Stimulated activated CD4-positive, alpha-beta T cell treated with anti-CD3 and anti-CD28 coated beads, Interleukin-15, amount 100 ng/mL, for 48 hours (primary cell): ENCODE measurements around the gene STAT1.

Experiments used
- DNase-seq, 2 donors: peaks; one replicate each; pipeline ENCODE4 v3.0.0-alpha.2; 2020; ENCODE audit warnings: low read depth in 2 of 2

The STAT1 gene

DNA sequence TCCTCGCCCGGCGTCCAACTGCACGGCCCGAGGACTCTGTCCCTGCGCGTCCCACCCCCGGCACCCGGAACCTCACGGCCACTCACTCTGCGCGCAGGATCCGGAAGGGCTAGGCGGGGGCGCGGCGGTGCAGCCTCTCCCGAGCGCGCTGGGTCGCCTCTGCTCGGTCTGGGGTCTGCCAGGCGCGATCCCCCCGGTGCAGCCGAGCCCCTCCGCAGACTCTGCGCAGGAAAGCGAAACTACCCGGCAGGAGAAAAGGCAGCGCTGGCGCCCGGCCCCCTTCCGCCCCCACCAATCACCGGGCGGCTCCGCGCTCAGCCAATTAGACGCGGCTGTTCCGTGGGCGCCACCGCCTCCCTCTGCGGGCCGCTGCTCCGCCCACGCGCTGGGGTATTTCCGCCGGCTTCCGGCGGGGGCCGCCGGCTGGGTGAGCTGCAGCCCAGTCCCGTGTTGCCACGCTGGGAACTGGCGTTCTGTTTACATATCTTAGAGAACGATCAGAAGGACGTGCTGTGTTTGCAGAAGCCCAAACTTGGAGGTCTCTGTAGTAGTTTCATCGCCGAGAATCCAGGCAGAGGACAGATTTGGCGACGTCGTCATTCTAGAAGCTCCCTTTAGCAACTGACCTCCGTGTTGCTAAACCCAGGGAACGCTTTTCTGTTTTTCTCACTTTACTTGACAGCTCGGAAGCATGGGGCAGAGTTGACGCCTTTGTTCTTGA lies at the start of gene STAT1:
TSS of gene STAT1 (minus strand) at position 240 of the 721 bp plus-strand sequence. CDS start 4,168 bp downstream, outside the sequence.
- peak; percentile 90 to 96 for DNase-seq

DNA sequence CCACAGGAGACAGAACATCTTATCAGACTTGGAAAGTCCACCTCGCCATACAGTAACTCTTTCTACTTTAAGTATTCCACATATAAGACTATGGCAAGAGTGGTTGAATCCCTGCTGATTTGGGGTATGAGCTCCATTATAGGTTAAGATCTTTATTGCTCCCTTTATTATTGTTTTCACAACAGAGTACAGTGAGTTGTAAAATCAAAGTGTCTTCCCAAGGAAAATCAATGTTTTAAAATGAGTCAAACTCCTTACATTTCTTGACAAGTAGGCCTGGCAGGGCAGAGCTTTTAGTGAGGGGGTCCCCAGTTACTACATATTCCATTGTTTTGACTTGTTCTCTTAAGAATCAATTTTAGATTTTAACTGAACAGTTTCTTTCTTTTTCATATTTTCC lies 49.6 kb upstream of the STAT1 start:
- DNase-seq: no peak

DNA sequence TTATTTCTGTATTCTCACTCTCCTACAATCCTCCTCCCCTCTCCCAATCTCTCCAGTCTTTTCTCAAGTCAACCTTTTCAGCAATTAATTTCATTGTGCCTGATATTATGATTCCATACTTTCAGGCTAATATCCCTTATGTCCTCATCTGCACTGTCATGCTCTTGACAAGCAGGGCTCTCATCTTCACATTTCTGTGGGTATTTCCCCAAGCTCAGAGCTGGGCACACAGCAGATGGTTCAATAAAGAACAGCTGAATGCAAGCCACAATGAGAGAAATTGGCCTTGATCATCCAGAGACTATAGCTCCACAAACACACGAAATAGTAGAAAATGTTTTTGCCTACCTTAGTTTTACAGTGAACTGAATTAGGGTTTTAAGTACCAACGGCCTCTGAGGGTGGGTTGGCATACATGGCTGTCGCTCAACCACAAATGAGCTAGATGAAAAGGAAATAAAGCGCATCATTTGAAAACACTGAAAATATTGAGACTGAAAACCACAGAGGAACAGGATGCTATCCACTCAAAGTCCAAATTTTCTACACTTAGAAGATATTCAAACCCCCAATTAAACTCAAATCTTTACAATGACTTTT lies 47.5 kb upstream of the STAT1 start:
- DNase-seq: no peak

DNA sequence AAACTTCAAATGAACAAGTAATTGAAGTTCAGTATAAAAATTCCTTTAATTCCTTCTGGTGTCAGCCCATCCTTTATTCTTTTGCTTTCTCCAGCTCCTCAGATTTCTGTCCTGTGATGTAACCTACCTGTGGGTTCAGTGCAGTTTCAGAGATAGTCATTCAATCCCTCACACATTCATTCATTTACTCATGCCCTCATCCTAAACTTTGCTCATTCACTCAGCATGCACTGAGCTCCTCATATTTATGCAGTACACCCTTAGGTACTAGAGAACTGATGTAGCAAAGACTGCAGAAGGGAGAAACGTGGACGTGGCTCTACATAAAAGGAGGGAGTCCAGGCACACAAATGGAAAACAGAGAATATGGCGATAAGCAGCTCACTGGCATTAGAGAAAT lies 45.3 kb upstream of the STAT1 start:
- DNase-seq: no peak

DNA sequence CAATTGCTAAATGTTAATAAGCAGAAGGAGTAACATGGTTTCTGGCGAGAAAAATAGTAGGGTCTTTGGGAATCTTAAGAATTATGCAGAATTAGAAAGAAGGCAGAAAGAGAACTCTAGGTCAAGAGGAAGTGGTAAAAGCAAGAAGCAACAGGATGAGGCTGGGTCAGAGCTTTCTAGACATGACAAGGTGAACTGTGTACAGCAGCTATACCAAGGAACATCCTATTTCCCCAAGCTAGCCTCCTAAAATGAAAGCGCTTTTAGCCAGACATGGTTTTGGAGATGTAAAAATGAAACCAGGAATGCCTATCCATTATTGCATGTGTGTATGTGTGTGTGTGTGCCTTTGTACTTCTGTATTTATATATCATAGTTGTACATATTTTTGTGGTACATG lies 42.3 kb upstream of the STAT1 start:
- no peak for DNase-seq

DNA sequence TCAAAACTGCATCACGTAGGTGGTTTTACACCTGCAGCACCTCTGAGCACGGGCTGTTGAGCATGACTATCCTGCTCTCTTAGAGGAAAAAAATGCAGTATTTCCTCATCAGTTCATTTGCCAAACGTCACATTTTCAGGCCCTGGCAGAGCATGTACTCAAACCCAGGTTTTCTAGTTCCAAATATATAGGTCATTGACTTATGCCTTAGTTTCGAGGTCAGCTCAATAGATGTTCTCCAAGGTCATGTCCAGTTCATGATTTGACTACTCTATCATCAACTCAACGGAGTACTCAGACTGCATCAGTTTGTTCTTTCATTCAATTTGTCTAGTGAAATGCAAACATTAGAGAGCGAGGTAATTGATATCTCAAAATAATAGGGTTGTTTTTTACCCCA lies 39.3 kb upstream of the STAT1 start:
- DNase-seq: no peak

DNA sequence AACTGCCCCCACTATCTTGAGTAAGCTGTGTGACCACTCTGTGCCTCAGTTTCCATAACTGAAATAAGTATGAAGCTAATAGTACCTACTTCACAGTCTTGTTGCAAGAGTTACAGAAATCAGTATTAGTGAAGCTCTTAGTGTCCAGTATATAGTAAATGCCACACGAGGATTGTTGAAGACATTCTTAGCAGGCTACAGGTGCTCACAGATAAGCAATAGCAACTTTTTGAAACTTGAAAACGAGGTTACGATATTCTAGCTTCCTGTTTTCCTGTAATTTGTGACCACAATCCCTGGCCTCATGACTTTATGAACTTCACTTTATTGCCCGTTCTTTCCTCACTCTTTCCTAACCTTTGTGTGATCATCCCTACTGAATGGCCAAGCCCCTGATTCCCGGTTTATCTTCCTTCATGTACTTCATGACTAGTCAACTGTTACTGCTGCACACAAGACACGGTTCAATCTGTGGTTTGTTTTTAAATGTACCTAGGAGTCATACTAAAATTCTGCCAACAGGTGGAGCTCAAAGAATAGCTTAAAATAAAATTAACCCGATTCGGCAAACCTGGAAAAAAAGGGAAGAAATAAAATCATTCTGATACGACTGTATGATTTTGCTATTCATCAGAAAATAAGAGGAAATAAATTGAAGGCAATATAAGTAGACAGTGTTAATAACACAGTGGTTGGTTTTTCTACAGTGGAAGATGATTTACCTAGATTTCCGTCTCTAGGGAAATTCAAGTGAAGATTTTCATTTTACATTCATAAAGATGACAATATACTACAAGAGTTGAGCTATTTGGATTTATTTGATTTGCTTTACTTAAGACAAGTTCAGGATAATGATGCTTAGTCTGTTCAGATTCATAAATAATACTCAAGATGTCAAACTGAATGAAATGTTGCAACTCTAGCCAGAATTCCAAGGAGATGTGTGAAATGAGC lies 38.1 kb upstream of the STAT1 start:
- no peak for DNase-seq

DNA sequence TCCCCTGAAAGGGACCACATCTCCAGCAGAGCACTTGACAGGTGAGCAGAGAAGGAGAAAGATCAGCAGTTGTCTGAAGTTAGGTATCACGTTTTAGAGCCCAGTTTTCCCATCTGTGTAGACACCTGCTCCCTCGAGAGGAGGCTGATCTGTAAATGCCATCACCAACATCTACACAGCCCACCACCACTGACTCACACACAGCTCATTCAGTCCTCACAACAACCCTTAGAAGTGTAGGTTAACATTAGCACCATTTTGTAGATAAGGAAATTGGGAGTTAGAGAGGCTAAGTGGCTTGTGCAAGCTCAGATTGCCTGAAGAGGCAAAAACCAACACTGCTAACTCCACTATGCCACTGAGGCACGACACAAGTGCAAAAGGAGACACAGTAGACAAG lies 37.2 kb upstream of the STAT1 start:
- no peak for DNase-seq

DNA sequence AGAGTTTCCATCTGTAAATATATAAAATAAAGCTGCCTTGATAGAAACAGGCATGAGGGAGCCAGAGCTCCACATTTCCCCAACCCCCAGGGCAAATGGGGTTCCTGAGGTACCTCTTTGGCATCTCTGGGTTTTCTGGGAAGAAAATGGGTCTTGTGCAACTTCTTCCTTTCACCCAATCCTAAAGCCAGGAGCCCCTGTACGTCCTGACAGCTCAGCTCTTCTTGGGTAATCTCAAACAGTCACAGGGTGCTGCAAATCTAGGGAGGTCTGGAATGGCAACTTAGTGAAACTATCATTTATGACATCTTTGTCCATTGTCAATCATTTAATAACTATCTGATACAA lies 36.6 kb upstream of the STAT1 start:
- DNase-seq: no peak

DNA sequence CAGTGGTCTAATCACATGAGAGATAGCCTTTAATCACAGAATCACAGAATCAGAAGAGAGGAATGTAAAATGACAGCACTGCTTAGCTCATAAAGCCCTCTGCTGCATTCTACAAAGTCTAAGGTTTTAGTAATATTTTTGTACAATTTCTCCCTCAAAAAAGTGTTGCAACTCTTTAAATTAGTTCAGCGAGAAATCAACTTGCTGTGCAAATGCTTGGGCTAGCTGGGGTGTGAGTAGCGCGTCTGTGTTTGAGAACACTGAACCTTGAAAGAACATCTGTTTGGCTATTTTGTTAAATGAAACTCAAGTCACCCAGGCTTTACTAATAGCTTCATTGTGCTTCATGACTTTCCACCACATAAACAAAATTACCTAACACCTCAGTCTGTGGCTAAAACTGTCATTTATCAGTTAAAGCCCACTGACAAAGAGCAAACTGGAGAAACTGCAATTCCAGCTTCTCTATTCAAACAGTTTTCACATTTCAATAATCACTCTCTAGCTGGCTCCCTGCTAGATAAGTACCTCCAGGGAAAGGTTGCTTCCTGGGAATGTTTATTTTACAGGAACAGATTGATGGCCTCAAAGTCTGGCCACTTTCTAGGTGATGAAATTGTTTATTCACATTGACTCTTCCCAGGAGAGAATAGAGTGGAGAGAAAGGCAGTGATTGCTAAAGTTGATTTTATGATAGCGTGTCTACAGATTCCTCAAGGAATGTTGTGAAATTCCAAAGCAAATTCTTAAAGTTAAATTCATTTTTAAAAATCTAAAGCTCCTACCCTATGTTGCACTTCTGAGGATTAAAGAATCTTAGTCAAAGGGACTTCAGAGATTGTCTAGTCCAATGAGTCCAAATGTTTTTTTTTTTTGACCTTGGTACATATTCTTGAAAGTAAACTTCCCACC lies 36.0 kb upstream of the STAT1 start:
- DNase-seq: no peak

DNA sequence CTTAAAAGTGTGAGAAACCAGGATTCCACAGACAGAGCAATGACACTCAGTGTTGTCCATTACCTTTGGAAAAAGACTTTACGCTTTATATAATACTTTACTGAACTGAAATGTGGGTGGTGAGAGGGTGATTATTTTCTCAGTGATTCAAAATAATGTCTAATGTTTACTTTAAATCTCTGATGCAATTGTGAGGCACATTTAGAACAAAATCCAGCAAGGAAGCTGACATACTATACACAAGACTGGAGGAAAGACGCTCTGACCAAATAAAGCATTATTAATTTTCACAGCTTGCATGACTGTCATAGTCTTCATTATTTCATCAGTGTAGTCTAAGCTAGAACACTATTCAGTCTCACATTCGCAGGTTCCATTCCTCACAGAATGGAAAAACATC lies 34.1 kb upstream of the STAT1 start:
- no peak for DNase-seq

DNA sequence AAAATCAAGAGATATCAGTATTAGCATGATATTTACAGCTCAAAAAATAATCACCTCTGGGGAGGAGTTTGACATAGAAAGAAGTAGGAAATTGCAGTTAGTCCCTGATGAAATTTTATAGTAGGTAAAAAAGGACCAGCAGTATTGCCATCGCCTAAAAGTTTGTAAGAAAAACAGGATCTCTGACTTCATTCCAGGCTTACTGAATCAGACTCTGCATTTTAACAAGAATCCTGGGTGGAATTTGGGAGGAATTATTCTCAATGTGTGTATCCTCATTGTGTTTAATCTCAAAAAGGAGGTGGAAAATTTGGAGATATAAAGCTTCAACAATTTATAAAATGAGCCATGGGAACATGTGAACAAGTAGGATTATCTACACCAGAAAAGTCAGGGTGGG lies 31.2 kb upstream of the STAT1 start:
- DNase-seq: no peak

DNA sequence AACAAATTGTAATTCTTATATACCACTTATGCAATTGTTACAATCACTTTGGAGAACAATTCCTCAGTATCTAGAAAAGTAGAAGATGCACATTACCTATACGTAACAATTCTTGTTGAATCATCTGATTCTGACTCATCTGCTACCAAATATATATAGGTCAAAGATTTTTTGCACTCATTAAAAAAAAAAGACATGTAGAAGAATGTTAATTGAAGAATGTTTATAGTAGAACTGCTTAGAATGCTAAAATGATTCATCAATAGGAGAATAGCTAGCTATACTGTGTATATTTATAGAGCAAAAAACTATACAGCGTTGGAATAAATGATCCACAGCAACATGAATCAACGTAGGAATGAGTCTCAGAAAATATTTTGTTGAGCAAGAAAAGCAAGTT lies 29.5 kb upstream of the STAT1 start:
- no peak for DNase-seq

DNA sequence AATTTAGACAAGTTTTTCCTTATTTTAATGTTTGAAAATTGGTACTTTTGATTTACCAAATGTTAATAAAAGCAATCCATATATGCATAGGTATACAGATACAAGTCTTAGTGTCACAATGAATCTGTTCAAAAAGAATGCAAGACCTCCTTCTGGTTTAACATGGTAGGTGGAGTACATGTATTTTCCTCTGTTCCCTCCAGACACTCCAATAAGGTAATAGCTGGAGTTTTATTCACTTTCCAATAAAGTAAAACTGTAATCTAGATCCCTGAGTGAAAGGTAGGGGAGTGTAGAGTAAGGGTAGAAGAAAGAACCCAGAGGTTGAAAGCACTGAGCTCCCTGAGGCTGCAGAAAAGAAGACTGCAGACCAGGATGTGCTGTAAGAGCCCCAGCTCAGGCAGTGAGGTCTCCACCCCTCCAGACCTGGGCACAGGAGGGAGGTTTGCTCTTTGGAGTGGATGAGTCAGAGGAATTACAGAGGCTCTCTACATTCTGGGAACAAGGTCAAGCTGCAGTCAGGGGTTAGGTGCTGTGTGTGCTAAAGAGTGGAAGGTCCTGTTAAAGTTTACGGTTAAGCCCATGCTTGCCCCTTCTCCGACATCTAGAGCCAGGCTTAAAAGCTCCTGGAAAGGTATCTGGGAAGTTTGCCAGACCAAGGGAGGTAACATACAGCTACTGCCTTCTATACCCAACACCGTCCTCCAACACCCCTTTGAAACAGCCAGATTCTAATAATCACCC lies 27.6 kb upstream of the STAT1 start:
- DNase-seq: no peak

DNA sequence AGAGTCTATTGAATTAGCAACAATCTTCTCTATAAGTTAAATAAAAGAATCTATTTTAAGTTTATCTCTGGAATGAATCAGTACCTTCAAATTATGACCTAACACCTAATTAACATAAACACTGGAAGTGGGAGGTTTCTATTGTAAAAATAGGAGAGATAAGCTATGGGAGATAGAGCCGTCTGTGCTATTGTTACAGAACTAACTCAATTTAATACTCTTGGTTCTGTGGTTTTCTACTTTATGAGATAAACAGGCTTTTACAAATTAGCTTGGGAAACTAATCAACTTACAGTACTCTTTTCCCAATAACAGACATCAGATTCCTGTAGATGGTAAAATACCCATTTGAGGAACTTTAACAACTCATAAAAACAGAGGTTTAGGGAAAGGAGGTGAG lies 25.6 kb upstream of the STAT1 start:
- DNase-seq: no peak

DNA sequence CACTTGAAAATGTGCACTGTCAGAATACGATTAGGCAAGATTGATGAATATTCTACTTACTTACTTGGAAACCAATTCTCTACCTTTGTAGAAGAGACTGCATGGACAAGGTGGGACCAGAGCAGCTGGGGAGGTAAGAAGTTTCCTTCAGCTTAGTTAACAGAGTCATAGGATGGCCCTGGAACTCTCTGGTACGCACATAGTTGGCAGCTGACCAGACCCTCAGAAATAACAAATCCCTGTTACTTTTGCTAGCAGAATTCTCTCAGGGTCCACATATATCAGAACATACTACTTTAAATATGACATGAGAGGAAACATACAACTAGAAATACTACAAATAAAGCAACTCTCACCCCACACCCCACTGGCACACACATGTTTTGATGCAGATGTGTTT lies 24.8 kb upstream of the STAT1 start:
- no peak for DNase-seq

DNA sequence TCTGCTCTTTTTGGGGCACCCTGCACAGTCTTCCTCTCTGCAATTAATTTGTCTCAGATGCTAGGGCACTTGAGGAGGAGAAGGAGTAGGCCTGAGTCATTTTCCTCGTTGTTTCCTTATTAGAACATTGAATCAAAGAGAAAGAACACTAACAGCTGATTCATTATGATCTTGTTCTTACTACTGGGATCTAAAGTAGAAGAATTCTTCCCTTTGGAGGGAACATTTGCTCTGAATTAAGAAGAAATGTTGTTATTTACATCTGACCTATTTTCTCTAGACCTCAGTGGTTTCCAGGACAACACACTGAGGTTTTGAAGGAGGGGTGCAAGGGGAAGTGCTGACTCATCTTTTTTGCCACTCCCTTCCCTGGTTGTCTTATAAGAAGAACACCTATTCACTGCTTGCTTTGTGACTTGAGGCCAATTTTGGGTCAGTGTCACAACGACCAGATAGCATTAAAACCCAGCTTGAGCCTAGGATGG lies 24.3 kb upstream of the STAT1 start:
- DNase-seq: no peak

DNA sequence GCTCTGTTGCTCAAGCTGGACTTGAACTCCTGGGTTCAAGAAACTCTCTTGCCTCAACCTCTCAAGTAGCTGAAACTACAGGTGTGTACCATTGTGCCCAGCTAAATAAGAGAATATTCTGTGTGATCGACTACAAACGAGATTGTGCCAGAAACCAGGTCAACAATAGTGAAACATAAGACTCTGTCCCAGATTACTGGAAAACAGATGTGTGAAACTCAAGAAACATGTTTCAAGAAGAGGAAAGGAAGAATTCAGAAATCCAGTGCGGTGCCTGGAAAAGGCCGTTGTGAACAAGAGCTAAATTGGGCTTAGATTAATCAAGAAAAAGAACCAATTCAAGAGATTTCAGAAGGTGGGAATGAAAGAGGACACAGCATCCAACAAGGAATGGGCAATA lies 23.4 kb upstream of the STAT1 start:
- DNase-seq: no peak

DNA sequence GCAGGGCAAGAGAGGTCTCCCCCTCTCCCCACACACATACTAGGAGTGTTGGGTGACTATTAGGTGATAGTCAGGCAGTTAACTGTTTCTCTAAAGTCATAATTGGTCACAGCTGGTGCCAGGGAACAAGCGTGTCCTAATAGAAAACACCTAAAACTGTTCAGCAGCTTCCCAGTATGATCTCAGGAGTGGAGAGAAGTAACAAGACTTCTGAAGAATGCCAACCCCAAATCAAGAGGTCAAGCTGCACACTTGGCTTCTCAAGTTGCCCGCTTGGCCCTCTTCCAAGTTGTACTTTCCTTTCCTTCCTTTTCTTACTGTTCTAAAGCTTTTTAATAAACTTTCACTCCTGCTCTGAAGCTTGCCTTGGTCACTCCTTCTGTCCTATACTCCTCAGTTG lies 22.4 kb upstream of the STAT1 start:
- DNase-seq: no peak

DNA sequence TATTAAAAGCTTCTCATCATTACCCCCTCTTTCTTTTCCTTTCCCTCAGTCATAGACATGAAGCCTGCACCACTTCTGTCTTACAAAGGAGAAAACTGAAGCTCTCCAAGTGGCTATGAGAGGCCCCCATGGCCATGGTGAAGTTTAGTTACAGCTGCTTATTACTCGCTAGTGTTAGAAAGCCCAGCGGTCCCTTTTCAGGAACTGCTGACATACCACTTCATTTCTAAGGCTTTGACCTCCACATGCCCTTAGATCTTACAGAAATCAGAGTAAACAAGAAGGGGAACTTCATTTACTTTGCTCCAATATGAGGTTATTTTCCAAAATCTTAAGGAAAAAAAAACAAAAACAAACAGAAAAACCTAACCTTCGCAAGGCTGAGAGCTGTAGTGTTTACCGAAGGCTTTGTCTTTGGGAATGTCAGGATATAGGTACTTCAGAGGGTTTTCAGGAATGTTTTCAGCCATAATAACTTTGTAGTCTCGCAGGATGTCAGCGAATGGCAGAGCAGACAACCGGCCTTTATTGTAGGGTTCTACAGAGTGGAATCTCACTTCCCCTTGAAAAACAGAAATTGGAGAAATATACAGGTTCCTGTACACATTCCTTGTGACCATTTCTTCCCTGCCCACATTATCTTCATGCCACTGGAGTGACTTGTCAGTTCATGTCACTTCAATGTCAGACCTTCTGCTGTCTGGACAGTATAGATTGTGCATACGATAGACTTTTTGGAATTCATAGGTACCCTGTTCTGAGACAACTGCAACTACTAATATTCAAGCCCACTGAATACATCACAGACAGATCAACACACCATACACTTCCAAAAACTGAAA lies 18.8 kb upstream of the STAT1 start:
- no peak for DNase-seq
